ENCODE measurements around the gene PLEKHA5.
"Not testable (repeated sequence)": the region's sequence is repeated elsewhere in the genome, so short reads cannot be mapped to it uniquely, and the experiment has no call there.

The PLEKHA5 gene

GRCh38 chr12:19227880-19228210 is 98.3 kb downstream of the PLEKHA5 start:
- no peak for DNase-seq (ENCODE audit: low read depth in 2 of 2)

GRCh38 chr12:19229021-19229420 is 99.5 kb downstream of the PLEKHA5 start:
- DNase-seq (ENCODE audit: low read depth in 2 of 2), result not testable (repeated sequence)

- DNase-seq (ENCODE audit: low read depth in 2 of 2), result no peak
These were observed 100.8 kb downstream of the PLEKHA5 start for GRCh38 chr12:19230299-19230866.

- no peak for DNase-seq (ENCODE audit: low read depth in 2 of 2)
These were observed 101.4 kb downstream of the PLEKHA5 start for GRCh38 chr12:19230896-19231295.

- DNase-seq (ENCODE audit: low read depth in 2 of 2), result no peak
These were observed 104.7 kb downstream of the PLEKHA5 start for GRCh38 chr12:19234171-19234704.

- DNase-seq (ENCODE audit: low read depth in 2 of 2), result peak in 1 of 2 experiments; percentile 50
These were observed 105.7 kb downstream of the PLEKHA5 start for GRCh38 chr12:19234981-19235871.

- peak in 1 of 2 experiments; percentile 53 for DNase-seq (ENCODE audit: low read depth in 2 of 2)
These were observed 107.1 kb downstream of the PLEKHA5 start for GRCh38 chr12:19236656-19237055.

GRCh38 chr12:19238540-19238939 is 109.0 kb downstream of the PLEKHA5 start:
- no peak for DNase-seq (ENCODE audit: low read depth in 2 of 2)

- DNase-seq (ENCODE audit: low read depth in 2 of 2), result no peak
These were observed 109.6 kb downstream of the PLEKHA5 start for GRCh38 chr12:19239102-19239501.

GRCh38 chr12:19239616-19240234 is 110.2 kb downstream of the PLEKHA5 start:
- DNase-seq (ENCODE audit: low read depth in 2 of 2), result no peak

- no peak for DNase-seq (ENCODE audit: low read depth in 2 of 2)
These were observed 113.0 kb downstream of the PLEKHA5 start for GRCh38 chr12:19242581-19242980.

GRCh38 chr12:19243551-19243950 is 114.0 kb downstream of the PLEKHA5 start:
- no peak for DNase-seq (ENCODE audit: low read depth in 2 of 2)

GRCh38 chr12:19244312-19244711 is 114.8 kb downstream of the PLEKHA5 start:
- DNase-seq (ENCODE audit: low read depth in 2 of 2), result no peak

GRCh38 chr12:19245106-19245505 is 115.6 kb downstream of the PLEKHA5 start:
- DNase-seq (ENCODE audit: low read depth in 2 of 2), result no peak

GRCh38 chr12:19245666-19246065 is 116.1 kb downstream of the PLEKHA5 start:
- DNase-seq (ENCODE audit: low read depth in 2 of 2), result no peak

- no peak for DNase-seq (ENCODE audit: low read depth in 2 of 2)
These were observed 117.4 kb downstream of the PLEKHA5 start for GRCh38 chr12:19246933-19247332.

- peak; percentile 51 for DNase-seq (ENCODE audit: low read depth in 2 of 2)
These were observed 119.5 kb downstream of the PLEKHA5 start for GRCh38 chr12:19248929-19249602.

- DNase-seq (ENCODE audit: low read depth in 2 of 2), result no peak
These were observed 122.1 kb downstream of the PLEKHA5 start for GRCh38 chr12:19251481-19252132.

- no peak for DNase-seq (ENCODE audit: low read depth in 2 of 2)
These were observed 130.6 kb downstream of the PLEKHA5 start for GRCh38 chr12:19260135-19260534.

- no peak for DNase-seq (ENCODE audit: low read depth in 2 of 2)
These were observed 132.2 kb downstream of the PLEKHA5 start for GRCh38 chr12:19261773-19262172.

- no peak for DNase-seq (ENCODE audit: low read depth in 2 of 2)
These were observed 134.1 kb downstream of the PLEKHA5 start for GRCh38 chr12:19263672-19264071.

All from fibroblast of skin of left biceps (primary cell).